ENCODE data around the gene FNTB. TPM values are rescaled to one million over a fixed set of nuclear protein-coding genes. Genes with fewer than 3 reads are reported as not detected.

FNTB gene
- total and polyA plus RNA-seq, 8 donors, result 4.6 to 9.5 (median 6.7) TPM

GRCh38 chr14:64939817-64940190 lies 46.9 kb upstream of the FNTB start:
- WGBS, 2 donors, result 61 to 65% methylated on average over 3 of the region's 3 CpGs
- FAIRE-seq (no peak), DNase-seq (no peak), ATAC-seq (no peak)
- intact Hi-C loops (cut with DNase I), result no loop called here
- H3K4me3 ChIP-seq, result no peak overlapping the region
- H3K27me3 ChIP-seq, result no peaks in the 10 kb centered on the region
- peaks cover 18 to 62% (median 35%) of the 10 kb centered on the region in 3 donors for H3K4me1 ChIP-seq
- no peak for TF ChIP-seq CTCF (IDR thresholded peaks at IDR 0.05)
- H3K27ac ChIP-seq, result peak overlapping the region in 2 of 4 donors; percentile 73 to 79
- no peaks in the 10 kb centered on the region for H3K9me3 ChIP-seq
- no peaks in the 10 kb centered on the region for H3K36me3 ChIP-seq

DNA sequence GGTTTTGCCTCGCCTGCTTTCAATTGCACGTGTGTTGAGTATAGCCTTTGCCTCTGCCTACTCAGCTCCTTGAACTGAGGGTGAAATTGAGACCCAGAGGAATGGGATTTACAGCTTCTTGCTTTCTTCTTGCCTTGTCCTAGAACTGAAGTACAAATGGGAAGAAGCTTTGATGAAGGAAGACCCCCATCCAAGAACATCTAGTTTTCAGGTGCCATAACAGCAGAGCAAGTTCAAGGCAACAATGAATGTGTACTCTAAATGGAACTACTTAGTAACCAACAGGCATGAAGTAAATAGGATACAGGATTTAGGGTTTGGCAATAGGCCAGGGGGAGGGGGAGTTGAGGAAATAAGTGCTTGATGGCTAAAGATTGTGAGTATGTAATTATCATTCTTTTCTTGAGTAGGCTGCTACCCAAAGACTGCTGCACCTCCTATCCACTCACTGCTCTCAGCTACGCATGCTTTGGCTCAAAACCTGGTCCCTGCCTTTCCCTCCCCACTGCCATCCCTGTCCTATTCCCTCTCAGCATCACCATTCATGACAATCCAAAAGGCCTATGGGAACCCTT lies 46.3 kb upstream of the FNTB start:
- intact Hi-C loops (cut with DNase I), result no loop called here
- DNase-seq, result peak in 1 of 6 donors; percentile 9
- no peak for TF ChIP-seq CTCF (IDR thresholded peaks at IDR 0.05)
- Histone ChIP-seq H3K36me3 (no peaks in the 10 kb centered on the region), H3K9me3 (no peaks in the 10 kb centered on the region), H3K4me1 (peaks cover 18 to 59% (median 35%) of the 10 kb centered on the region in 3 donors), H3K27ac (peak overlapping the region in 2 of 4 donors; percentile 73 to 79), H3K27me3 (no peaks in the 10 kb centered on the region), H3K4me3 (peak overlapping the region in 1 of 4 donors; percentile 25)
- 94 to 99% methylated on average over 3 of the region's 3 CpGs for WGBS, 2 donors
- FAIRE-seq, result no peak
- no peak for ATAC-seq

DNA sequence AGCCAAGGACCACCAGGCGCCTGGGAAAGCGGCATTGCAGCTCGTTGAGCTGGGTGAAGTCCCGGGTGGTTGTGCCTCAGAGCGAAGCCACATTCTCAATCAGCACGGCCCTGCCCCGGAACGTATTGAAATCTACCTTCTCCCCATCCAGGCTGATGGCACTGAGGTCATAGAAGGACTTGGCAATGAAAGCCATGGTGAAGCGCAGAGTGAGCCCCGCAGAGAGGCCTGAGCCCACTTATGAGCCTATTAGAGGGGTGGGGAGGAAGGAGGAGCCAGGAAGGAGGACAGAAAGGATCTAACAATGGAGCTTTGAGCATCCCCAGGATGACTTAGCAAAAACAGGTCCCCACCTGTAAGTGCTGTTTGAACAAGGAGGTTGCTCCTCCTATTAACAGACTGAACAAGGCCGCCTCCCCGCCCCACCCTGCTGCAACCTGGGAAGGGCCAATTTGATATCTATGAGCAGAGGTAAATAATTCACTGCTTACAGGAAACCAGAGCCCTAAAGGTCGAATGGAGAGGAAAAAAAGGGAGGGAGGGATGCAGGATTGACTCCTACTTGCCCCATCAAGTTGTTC lies 44.1 kb upstream of the FNTB start, which contains the start of gene GPX2:
Gene GPX2 (minus strand): TSS at position 215 of the 581 bp plus-strand sequence. CDS start 19 bp downstream, at position 196.
- TF ChIP-seq CTCF (IDR thresholded peaks at IDR 0.05), result no peak

GRCh38 chr14:64943556-64943955 lies 43.1 kb upstream of the FNTB start:
- Histone ChIP-seq H3K27me3 (no peaks in the 10 kb centered on the region), H3K27ac (peak overlapping the region in 3 of 4 donors; percentile 1 to 79 (median 55)), H3K4me1 (peaks cover 12 to 43% (median 34%) of the 10 kb centered on the region in 3 donors), H3K36me3 (no peaks in the 10 kb centered on the region), H3K4me3 (no peak overlapping the region), H3K9me3 (no peaks in the 10 kb centered on the region)
- 92% methylated on average over 6 of the region's 6 CpGs for WGBS, 2 donors
- ATAC-seq, result no peak
- DNase-seq, result peak in 1 of 6 donors; percentile 42
- no peak for FAIRE-seq
- no peak for TF ChIP-seq CTCF (IDR thresholded peaks at IDR 0.05)
- intact Hi-C loops (cut with DNase I), result no loop called here

More for the DNA sequence above, 44.1 kb upstream of the FNTB start, which contains the start of gene GPX2:
- Histone ChIP-seq H3K9me3 (no peaks in the 10 kb centered on the region), H3K4me3 (peak within 1 kb of the TSS in 1 of 4 donors; percentile 25), H3K4me1 (peaks cover 18 to 53% (median 35%) of the 10 kb centered on the region in 3 donors), H3K27ac (peak within 1 kb of the TSS in 3 of 4 donors; percentile 1 to 79 (median 73)), H3K27me3 (no peaks in the 10 kb centered on the region), H3K36me3 (no peaks in the 10 kb centered on the region)
- DNase-seq (peak in 5 of 6 donors; percentile 72 to 90 (median 79)), FAIRE-seq (peak; percentile 75), ATAC-seq (peak; percentile 65 to 85 (median 83))
- intact Hi-C loops (cut with DNase I), result no loop called here
- 56% methylated on average over 13 of the region's 13 CpGs for WGBS, 2 donors

DNA sequence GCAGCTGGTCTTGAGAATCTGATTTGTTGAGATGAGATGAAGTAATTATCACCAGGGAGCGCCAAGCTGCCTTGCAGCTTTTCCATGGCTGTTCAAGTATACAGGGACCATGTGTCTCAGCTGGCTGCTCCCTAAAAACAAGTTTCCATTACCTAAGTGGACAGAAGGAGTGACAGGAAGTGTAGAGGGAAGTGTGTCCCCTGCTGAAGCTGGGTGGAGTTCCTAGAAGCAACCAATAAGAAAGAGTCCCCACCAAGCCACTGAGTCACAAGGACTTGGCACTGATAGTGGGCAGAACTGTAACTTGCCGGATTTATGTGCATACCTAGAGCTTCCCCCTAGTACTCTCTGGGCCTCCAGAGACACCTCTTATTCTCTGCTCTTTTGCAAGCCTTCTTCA lies 42.7 kb upstream of the FNTB start:
- Histone ChIP-seq H3K36me3 (no peaks in the 10 kb centered on the region), H3K27ac (peak overlapping the region in 2 of 4 donors; percentile 55 to 79), H3K9me3 (no peaks in the 10 kb centered on the region), H3K27me3 (no peaks in the 10 kb centered on the region), H3K4me3 (no peak overlapping the region), H3K4me1 (peaks cover 12 to 38% (median 29%) of the 10 kb centered on the region in 3 donors)
- DNase-seq (peak in 1 of 6 donors; percentile 15), ATAC-seq (no peak), FAIRE-seq (no peak)
- WGBS, 2 donors, result 93 to 100% methylated on average over 2 of the region's 2 CpGs
- TF ChIP-seq CTCF (IDR thresholded peaks at IDR 0.05), result no peak
- intact Hi-C loops (cut with DNase I), result no loop called here

All from pancreas (tissue), 10 donors.